Sigmoid colon (tissue), 7 donors: Measurements from ENCODE around the gene SERPINB3. TPM values are rescaled to one million over a fixed set of nuclear protein-coding genes. Genes with fewer than 3 reads are reported as not detected.
"Not testable (repeated sequence)": the region's sequence is repeated elsewhere in the genome, so short reads cannot be mapped to it uniquely, and the experiment has no call there.

Experiments
- DNase-seq: peaks from one replicate; pipeline ENCODE4 v3.0.0-alpha.2; 2019
- H3K27ac ChIP-seq, 4 donors: fragments of 200-600 bp; sonication (generic); one replicate each; pipeline ENCODE4 v1.5.1; 2016 to 2019; ENCODE audit warnings: mild to moderate bottlenecking in 1 of 4
- H3K27me3 ChIP-seq, 3 donors: fragments of 200-600 bp; sonication (generic); one replicate each; pipeline ENCODE4 v1.5.1; 2019; ENCODE audit warnings: mild to moderate bottlenecking in 1 of 3
- H3K36me3 ChIP-seq, 4 donors: fragments of 200-600 bp; sonication (generic); one replicate each; pipeline ENCODE4 v1.5.1; 2016 to 2019
- H3K4me1 ChIP-seq, 4 donors: fragments of 200-600 bp; sonication (generic); one replicate each; pipeline ENCODE4 v1.5.1; 2017 to 2019
- H3K4me3 ChIP-seq, 4 donors: fragments of 200-600 bp; sonication (generic); one replicate each; pipeline ENCODE4 v1.5.1; 2017 to 2019; ENCODE audit warnings: mild to moderate bottlenecking in 2 of 4, moderate library complexity in 1 of 4
- H3K9me3 ChIP-seq, 4 donors: fragments of 200-600 bp in 3 of 4; sonication (generic) in 3 of 4; one replicate each; pipeline versions ENCODE4 v1.5.1 to v1.6.1; 2013 to 2019
- EP300 ChIP-seq, 4 donors: sonication (generic); formaldehyde crosslinking; IDR thresholded peaks; one replicate each; pipeline ENCODE4 v1.6.1; 2017; ENCODE audit warnings: antibody characterized with exemption in 4 of 4
- POLR2A ChIP-seq, 2 donors: fragments of 450-650 bp; IDR thresholded peaks; one replicate each; pipeline ENCODE4 v1.6.1; 2016; ENCODE audit warnings: antibody characterized with exemption in 2 of 2, mild to moderate bottlenecking in 2 of 2, moderate library complexity in 2 of 2
- POLR2AphosphoS5 ChIP-seq, 4 donors: sonication (generic); formaldehyde crosslinking; IDR thresholded peaks; one replicate each; pipeline ENCODE4 v1.6.1; 2017; ENCODE audit warnings: antibody characterized with exemption in 4 of 4
- WGBS, 2 donors: extraction: QIAGEN DNeasy Blood & Tissue Kit; methylation state at CpG; one replicate each; pipeline ENCODE4 v1.1.7; 2013; 5-methylcytosine and 5-hydroxymethylcytosine counted together
- intact Hi-C: fragments of 100-400 bp; cut with DNase I; formaldehyde crosslinking; loops from one replicate; pipeline ENCODE4 v1.15.1; 2023
- polyA plus RNA-seq, 3 donors: library from polyadenylated mRNA; stranded (reverse); fragments of 200-250 nt; gene quantifications; one replicate each; pipeline ENCODE4 v1.2.3, GENCODE V29; 2013
- total RNA-seq, 4 donors: library from RNA; depleted of rRNA; stranded (reverse); fragments of >200 nt; gene quantifications; one replicate each; pipeline ENCODE4 v1.1.0, GENCODE V29; 2016
- TF ChIP-seq, protein P1 (sequence below), 4 experiments: fragments of 450-650 bp in 3 of 4; fragments of 200-600 bp in 1 of 4; IDR thresholded peaks; one replicate each; pipeline ENCODE4 v1.5.1; 2016 to 2019; ENCODE audit warnings: antibody characterized with exemption in 4 of 4, mild to moderate bottlenecking in 3 of 4, moderate library complexity in 2 of 4
- donor health status: healthy with polysubstance abuse.
- donor health status: Bipolar disorder and iron deficiency.
- donor health status: healthy.

Gene SERPINB3
- total and polyA plus RNA-seq, 7 donors: 0.04 to 1.2 TPM; not detected in 5

DNA sequence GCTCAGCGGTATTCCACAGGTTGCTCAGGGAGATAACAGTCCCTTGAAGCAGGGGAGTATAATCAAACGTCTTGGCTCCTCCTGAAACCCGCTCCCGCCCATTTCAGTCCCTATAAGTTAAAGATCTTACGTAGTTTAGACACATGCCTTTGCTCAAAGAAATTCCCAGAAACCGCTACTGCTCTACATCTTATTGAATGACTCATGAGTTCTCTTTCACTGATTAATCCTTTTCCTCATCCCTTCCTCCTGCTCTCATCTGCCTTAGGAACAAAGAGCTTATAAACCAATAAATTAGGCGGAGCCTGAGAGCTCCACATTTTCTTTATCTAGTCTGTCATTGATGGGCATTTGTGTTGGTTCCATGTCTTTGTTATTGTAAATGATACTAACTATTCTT, 13.5 kb downstream of the SERPINB3 start:
- H3K36me3 ChIP-seq: no peaks in the 10 kb centered on the region
- no peak for DNase-seq
- 67 to 76% methylated on average over 7 of the region's 7 CpGs for WGBS, 2 donors
- intact Hi-C loops: no loop called here
- H3K4me1 ChIP-seq: no peaks in the 10 kb centered on the region
- no peaks in the 10 kb centered on the region for H3K9me3 ChIP-seq
- TF ChIP-seq EP300 (IDR thresholded peaks at IDR 0.05): no peak
- TF ChIP-seq, protein P1, sequence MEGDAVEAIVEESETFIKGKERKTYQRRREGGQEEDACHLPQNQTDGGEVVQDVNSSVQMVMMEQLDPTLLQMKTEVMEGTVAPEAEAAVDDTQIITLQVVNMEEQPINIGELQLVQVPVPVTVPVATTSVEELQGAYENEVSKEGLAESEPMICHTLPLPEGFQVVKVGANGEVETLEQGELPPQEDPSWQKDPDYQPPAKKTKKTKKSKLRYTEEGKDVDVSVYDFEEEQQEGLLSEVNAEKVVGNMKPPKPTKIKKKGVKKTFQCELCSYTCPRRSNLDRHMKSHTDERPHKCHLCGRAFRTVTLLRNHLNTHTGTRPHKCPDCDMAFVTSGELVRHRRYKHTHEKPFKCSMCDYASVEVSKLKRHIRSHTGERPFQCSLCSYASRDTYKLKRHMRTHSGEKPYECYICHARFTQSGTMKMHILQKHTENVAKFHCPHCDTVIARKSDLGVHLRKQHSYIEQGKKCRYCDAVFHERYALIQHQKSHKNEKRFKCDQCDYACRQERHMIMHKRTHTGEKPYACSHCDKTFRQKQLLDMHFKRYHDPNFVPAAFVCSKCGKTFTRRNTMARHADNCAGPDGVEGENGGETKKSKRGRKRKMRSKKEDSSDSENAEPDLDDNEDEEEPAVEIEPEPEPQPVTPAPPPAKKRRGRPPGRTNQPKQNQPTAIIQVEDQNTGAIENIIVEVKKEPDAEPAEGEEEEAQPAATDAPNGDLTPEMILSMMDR (IDR thresholded peaks at IDR 0.05): no peak
- no peak for TF ChIP-seq POLR2A (IDR thresholded peaks at IDR 0.05)
- TF ChIP-seq POLR2AphosphoS5 (IDR thresholded peaks at IDR 0.05): no peak
- H3K27me3 ChIP-seq: no peaks in the 10 kb centered on the region
- no peak overlapping the region for H3K27ac ChIP-seq
- H3K4me3 ChIP-seq: no peak overlapping the region

- no peak for DNase-seq
- intact Hi-C loops: no loop called here
- H3K27me3 ChIP-seq: no peaks in the 10 kb centered on the region
- no peaks in the 10 kb centered on the region for H3K36me3 ChIP-seq
- H3K4me1 ChIP-seq: no peaks in the 10 kb centered on the region
- H3K27ac ChIP-seq: no peak overlapping the region
- H3K4me3 ChIP-seq: no peak overlapping the region
- no peak for TF ChIP-seq POLR2A (IDR thresholded peaks at IDR 0.05)
- no peaks in the 10 kb centered on the region for H3K9me3 ChIP-seq
Observed at GRCh38 chr18:63646936-63647335, 14.8 kb downstream of the SERPINB3 start.

GRCh38 chr18:63644694-63645093, 17.0 kb downstream of the SERPINB3 start:
- H3K9me3 ChIP-seq, H3K27ac ChIP-seq, H3K4me3 ChIP-seq, H3K27me3 ChIP-seq, DNase-seq, H3K36me3 ChIP-seq, H3K4me1 ChIP-seq, intact Hi-C loops: not testable (repeated sequence)
- WGBS, 2 donors: 48 to 95% methylated on average over 1 of the region's 1 CpG

DNA sequence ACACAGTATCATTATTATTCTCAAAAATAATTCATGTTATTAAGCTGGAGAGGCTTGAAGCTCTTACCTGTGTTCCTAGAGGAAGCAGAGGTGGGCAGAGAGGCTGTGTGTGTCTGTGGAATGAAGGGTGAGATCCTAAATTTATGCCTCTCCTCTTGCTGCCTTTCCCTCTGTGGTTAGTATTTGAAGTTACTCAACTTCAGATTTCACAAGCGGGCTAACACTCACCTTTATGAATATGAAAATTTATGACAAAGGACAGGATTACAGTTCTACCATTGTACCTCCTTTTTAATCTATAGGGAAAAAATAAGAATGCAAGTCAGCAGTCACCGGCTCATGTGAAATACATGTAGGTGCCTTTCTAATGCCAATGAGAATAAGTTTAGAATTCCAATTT, 17.6 kb downstream of the SERPINB3 start, which contains the start of gene SERPINB4:
TSS of gene SERPINB4 (minus strand) at position 115 of the 400 bp plus-strand sequence. CDS start 679 bp downstream, outside the sequence.
- H3K27me3 ChIP-seq, H3K36me3 ChIP-seq, H3K9me3 ChIP-seq, intact Hi-C loops, H3K4me3 ChIP-seq, DNase-seq, H3K4me1 ChIP-seq, H3K27ac ChIP-seq: not testable (repeated sequence)
- WGBS, 2 donors: 76 to 88% methylated on average over 1 of the region's 2 CpGs

- H3K4me1 ChIP-seq, H3K36me3 ChIP-seq, H3K27me3 ChIP-seq, DNase-seq, H3K4me3 ChIP-seq, H3K9me3 ChIP-seq, intact Hi-C loops, H3K27ac ChIP-seq: not testable (repeated sequence)
- WGBS, 2 donors: 91 to 93% methylated on average over 4 of the region's 4 CpGs
Observed at GRCh38 chr18:63642668-63643356, 18.9 kb downstream of the SERPINB3 start.

- DNase-seq, intact Hi-C loops, H3K27me3 ChIP-seq, H3K4me3 ChIP-seq, H3K27ac ChIP-seq, H3K36me3 ChIP-seq, H3K4me1 ChIP-seq, H3K9me3 ChIP-seq: not testable (repeated sequence)
- WGBS, 2 donors: 87 to 95% methylated on average over 4 of the region's 4 CpGs
Observed at GRCh38 chr18:63641157-63641680, 20.5 kb downstream of the SERPINB3 start.

- Histone ChIP-seq H3K4me3 (no peak overlapping the region), H3K27me3 (no peaks in the 10 kb centered on the region), H3K9me3 (peaks cover 0 to 4% (median 0%) of the 10 kb centered on the region in 4 donors), H3K4me1 (peaks cover 0 to 4% (median 0%) of the 10 kb centered on the region in 4 donors), H3K27ac (no peak overlapping the region), H3K36me3 (no peaks in the 10 kb centered on the region)
- TF ChIP-seq, protein P1 (IDR thresholded peaks at IDR 0.05): no peak
- TF ChIP-seq POLR2A (IDR thresholded peaks at IDR 0.05): no peak
- no peak for TF ChIP-seq POLR2AphosphoS5 (IDR thresholded peaks at IDR 0.05)
- no peak for TF ChIP-seq EP300 (IDR thresholded peaks at IDR 0.05)
- WGBS, 2 donors: 78 to 88% methylated on average over 6 of the region's 6 CpGs
- no peak for DNase-seq
- intact Hi-C loops: no loop called here
Observed at GRCh38 chr18:63637703-63638102, 24.0 kb downstream of the SERPINB3 start.
